Right renal cortex interstitium (tissue), 3 donors: ENCODE results near the gene FAM153A. TPM values are rescaled to one million over a fixed set of nuclear protein-coding genes. Genes with fewer than 3 reads are reported as not detected.
"Not testable (repeated sequence)": the region's sequence is repeated elsewhere in the genome, so short reads cannot be mapped to it uniquely, and the experiment has no call there.

Source experiments
- DNase-seq, 3 donors: peaks; one replicate each; pipeline ENCODE4 v3.0.0-alpha.2; 2013; ENCODE audit warnings: low read depth in 3 of 3, low spot score in 2 of 3
- polyA plus RNA-seq, 3 donors: library from polyadenylated mRNA; unstranded; fragments of 120-200 nt; gene quantifications; one replicate each; pipeline ENCODE4 v1.2.1, GENCODE V29; 2013; ENCODE audit not compliant: insufficient read length in 3 of 3

Gene FAM153A
- polyA plus RNA-seq, 3 donors = 0.14 to 0.29 TPM; not detected in 1

DNA sequence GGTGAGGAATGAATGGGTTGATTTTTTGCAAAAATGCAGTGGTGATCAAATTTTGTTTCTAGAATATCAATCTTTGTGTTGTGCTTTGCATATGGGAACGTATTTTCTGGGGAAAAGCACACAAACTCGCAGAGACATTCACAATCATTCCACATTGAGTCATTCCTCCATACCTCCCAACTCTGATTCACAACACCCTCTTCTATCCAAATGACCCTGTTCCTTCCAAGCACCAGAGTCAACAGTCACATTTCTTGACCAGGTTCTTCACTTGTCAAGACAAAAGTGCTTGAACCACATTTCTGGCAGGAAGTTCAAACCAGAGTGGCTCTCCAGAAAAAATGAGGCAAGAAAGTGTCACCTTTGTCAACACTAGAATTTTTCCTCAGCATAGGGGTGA is 35.3 kb downstream of the FAM153A start:
- not testable (repeated sequence) for DNase-seq

GRCh38 chr5:177724858-177725257 is 57.8 kb downstream of the FAM153A start:
- not testable (repeated sequence) for DNase-seq

DNA sequence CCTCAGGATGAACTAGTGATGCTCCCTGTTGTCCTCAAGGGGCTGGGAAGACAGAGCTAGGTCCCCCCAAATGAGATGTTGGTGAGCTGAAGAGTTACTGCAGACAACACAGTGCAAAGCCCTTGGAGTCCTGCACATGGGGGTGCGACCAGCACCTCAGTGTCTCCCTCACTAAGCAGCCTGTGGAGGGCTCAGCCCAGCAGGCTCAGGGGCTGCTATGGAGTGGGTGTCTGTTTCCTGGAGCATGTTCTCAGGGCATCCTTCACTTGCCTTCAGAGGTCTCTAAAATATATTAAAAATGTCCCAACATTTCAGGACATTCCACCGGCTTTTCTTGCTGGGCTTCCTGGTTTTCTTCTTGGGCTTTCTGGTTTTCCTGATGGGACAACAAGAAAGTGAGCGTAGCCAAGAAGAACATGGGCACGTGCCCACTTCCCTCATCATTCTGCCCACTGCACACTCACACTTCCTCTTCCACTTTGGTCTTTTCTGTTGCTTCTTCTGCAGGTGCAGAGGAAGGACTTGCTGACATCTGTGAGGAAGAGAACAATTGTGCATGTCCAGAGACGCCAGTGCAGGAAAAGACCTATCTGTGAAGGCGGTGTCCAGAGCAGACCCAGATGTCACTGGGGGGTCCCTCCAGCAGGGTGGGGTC is 58.7 kb downstream of the FAM153A start:
- DNase-seq = not testable (repeated sequence)

DNA sequence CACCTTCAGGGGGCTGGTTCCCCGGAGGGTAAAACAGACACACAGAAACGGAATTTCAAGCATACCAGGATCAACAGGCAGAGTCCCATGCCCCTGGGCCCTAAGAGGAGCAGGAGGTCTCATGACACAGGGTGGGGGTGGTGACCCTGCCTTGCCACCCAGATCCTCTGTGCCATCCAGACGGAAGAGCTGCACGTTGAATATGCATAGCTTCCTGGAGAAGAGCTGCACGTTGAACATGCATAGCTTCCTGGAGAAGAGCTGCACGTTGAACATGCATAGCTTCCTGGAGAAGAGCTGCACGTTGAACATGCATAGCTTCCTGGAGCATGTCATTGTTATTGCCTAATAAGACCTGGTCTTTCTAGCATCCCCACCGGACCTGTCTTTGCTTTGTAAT is 59.9 kb downstream of the FAM153A start:
- not testable (repeated sequence) for DNase-seq

DNA sequence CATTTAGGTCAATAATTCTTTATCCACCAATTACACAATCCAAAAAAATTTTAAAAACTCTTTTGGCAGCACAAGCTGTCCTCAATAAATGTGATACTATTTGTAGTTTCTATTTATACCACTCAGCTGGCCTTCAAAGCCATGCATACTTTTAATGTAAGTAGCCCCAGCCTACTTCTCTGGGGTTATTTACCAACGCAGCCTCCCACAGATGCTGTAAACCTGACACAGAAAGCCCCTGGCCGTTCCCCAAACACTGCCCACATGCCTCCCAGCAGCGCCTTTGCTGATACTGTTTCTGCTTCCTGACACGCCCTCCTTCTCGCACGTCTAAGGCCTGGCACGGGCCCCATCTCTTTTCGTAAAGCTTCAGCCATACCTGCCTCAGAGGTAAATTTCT is 62.7 kb downstream of the FAM153A start:
- DNase-seq = not testable (repeated sequence)

GRCh38 chr5:177715423-177715822 is 67.3 kb downstream of the FAM153A start:
- DNase-seq = not testable (repeated sequence)

GRCh38 chr5:177696100-177696499 is 86.6 kb downstream of the FAM153A start:
- not testable (repeated sequence) for DNase-seq

DNA sequence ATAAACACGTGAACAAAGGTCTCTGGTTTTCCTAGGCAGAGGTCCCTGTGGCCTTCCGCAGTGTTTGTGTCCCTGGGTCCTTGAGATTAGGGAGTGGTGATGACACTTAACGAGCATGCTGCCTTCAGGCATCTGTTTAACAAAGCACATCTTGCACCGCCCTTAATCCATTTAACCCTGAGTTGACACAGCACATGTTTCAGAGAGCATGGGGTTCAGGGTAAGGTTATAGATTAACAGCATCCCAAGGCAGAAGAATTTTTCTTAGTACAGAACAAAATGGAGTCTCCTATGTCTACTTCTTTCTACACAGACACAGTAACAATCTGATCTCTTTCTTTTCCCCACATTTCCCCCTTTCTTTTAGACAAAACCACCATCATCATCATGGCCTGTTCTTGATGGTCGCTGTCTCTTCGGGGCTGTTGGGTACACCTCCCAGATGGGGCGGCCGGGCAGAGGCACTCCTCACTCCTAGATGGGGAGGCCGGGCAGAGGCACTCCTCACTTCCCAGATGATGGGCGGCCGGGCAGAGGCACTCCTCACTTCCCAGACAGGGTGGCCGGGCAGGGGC is 87.3 kb downstream of the FAM153A start:
- DNase-seq = not testable (repeated sequence)

DNA sequence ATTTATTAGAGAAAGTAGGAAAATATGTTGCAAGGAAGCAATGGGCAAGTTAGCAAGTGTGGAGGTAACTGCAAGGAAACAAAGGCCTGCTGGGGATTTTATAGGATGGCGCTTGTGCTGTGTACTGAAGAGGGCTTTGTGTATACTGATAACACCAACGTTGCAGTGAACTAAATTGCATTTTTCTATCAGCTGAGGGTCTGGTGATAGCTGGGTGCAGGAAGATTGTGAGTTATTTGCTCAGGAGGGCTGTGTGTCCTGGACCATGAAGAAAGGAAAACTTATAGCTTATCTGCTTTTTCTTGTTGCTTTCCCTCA is 88.2 kb downstream of the FAM153A start:
- not testable (repeated sequence) for DNase-seq

DNA sequence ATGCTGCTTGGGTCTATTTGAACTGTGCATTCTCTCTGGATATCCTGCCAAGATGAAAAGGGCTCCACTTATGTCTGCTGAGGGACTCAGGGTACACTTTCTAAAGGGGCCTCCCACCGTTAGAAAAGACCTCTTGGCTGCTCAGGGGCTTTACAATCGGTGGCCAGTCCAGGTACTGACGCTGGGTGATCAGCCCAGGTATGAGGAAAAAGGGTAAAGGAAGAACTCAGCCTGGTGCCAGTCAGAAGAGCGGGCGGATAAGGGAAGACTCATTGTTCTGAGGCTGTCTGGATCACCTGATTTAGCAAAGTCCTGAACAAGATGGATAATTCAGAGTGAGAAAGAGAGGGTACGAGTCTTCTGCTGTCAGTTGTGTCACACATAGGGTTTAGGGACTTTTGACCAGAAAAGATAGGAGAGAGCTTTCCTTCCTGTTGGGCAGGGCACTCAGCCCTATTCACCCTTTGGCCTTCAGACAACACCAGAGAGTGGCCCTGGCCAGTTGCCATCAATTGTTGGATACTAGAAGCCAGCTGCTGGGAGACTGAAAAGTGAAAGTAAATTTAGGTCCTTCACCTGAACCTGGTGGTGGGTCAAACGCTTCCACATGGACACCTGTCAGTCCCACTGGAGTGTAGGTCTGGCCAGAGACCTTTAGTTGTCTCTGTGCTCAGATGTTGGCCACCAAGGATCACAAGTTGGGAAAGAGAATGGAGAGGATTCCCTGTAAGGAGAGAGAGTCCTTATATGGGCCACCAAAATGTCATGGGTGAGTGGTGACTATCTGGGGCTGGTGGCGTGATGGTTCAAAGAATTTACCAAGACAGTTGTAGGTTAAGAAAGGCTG is 88.8 kb downstream of the FAM153A start:
- DNase-seq = not testable (repeated sequence)

DNA sequence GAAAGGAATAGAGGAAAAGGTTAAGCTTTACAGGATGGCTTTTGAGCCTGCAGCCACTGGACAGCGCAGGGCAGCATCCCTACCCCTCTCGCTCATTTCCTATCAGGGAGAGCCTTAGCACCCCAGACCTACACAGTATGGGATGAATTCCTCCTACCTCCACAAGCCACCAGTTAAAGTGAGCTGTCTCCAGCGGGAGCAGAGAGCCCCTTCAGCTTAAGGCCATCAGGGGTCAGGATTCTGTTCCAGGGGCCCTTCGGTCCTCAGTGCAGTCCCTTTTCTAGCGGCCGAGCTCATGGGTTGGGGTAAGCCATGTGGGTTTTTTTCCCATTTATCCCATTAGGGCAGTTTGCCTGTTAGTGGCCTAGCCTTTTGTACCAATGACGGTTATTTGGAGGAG is 89.7 kb downstream of the FAM153A start:
- not testable (repeated sequence) for DNase-seq

GRCh38 chr5:177692507-177692906 is 90.2 kb downstream of the FAM153A start:
- DNase-seq = not testable (repeated sequence)

- DNase-seq = not testable (repeated sequence)
Measured at GRCh38 chr5:177689011-177689610, 93.6 kb downstream of the FAM153A start.

- not testable (repeated sequence) for DNase-seq
Measured at GRCh38 chr5:177688091-177688490, 94.6 kb downstream of the FAM153A start.

DNA sequence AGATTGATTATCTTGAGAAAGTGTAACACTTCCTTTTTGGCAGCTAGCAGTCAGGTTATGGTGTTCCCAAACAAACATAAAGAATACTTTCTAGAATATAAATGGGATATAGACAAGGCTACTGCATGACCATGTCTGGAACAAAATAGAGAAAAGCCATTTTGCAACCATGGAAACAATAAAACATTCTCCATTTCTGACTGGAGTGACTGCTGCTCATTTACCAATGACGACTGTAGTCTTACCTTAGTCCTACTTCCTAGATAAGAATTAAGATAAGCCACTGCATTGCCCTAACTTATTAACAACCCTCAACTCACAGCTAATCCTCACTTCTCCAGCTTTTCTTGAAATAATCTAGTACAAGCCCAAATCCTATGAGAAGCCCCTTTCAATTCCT is 100.8 kb downstream of the FAM153A start:
- not testable (repeated sequence) for DNase-seq

Other genes starting within 250 kb of the FAM153A start
- gene FAM193B, start 228.3 kb downstream of the FAM153A start, polyA plus RNA-seq = 10 to 100 TPM; 60.9 to 65.2 (median 61.1) TPM
- gene TMED9, start 190.7 kb downstream of the FAM153A start, polyA plus RNA-seq = 100 to 1,000 TPM; 150 to 186 (median 177) TPM
- gene B4GALT7, start 182.8 kb downstream of the FAM153A start, polyA plus RNA-seq = 10 to 100 TPM; 19.3 to 20.4 (median 20.3) TPM
- gene PROP1, start 213.3 kb upstream of the FAM153A start, polyA plus RNA-seq = not detected